GM19463 (cell line): ENCODE data around the gene TBC1D5.
"Not testable (repeated sequence)": the region's sequence is repeated elsewhere in the genome, so short reads cannot be mapped to it uniquely, and the experiment has no call there.

Experiments used
- ATAC-seq: cut with Tn5 transposase; IDR thresholded peaks from one replicate; pipeline ENCODE4 v1.9.1; 2021; ENCODE audit warnings: mild to moderate bottlenecking, moderate library complexity; ENCODE audit not compliant: unreplicated experiment

The TBC1D5 gene

DNA sequence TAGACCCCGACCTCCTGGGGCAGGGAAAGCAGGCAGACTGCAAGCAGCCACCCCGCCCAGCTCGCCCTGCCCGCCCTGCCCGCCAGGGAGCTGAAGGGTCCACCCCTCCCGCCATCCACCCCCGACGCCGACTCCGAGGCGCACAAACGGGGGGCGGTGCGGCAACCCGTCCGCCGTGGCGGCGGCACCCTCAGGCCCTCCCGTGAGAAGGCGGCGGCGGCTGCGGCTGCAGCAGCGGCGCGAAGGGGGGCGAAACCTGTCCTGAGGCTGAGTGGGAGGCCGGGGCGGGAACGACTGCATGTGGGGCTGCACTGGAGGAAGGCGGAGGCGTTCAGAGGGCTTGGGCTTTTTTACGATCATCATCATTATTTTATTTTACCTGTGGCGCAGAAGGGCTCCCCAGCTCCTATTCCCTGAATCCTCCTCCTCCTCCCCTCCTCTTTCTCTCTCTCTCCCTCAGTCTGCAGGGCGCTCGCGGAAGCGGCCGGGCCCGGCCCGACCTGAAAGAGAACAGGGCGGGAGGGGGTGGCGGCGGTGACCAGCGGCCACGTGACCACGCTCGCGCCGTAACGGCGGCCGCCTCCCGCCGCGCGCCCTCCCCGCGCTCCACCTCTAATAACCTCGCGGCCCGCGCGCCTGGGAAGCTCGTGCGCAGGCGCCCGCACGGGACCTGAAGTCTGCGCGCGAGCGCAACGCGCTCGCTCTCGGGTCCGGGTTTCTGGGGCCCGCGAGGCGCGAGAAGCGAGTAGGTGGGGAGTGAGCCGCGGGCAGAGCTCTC is at the start of gene TBC1D5:
Gene TBC1D5, minus strand, starts transcription at position 530 of the 778 bp plus-strand sequence. CDS start 234,061 bp downstream, outside the sequence.
- ATAC-seq, result peak; percentile 70

- ATAC-seq, result no peak
Measured at GRCh38 chr3:17783426-17783825, 41.0 kb upstream of the TBC1D5 start.

DNA sequence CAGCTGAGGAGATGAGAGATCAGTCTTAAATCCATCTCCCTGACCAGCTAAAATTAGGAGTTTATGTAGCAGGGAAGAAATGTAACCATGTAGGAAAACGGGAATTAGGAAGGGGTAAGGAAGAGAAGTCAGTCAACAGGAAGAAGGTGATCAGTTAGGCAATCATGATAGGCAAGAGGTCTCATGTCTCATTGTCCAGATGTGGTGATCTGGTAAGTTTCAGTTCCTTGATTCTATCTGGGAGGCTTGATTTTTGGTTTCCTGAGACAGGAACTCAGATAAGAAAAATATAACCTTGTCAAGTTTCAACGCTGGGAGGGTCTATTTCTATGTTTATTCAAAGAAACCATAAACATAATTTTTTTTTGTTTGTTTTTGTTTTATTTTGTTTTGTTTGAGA is 40.3 kb upstream of the TBC1D5 start:
- no peak for ATAC-seq

GRCh38 chr3:17780369-17780768 is 37.9 kb upstream of the TBC1D5 start:
- not testable (repeated sequence) for ATAC-seq

DNA sequence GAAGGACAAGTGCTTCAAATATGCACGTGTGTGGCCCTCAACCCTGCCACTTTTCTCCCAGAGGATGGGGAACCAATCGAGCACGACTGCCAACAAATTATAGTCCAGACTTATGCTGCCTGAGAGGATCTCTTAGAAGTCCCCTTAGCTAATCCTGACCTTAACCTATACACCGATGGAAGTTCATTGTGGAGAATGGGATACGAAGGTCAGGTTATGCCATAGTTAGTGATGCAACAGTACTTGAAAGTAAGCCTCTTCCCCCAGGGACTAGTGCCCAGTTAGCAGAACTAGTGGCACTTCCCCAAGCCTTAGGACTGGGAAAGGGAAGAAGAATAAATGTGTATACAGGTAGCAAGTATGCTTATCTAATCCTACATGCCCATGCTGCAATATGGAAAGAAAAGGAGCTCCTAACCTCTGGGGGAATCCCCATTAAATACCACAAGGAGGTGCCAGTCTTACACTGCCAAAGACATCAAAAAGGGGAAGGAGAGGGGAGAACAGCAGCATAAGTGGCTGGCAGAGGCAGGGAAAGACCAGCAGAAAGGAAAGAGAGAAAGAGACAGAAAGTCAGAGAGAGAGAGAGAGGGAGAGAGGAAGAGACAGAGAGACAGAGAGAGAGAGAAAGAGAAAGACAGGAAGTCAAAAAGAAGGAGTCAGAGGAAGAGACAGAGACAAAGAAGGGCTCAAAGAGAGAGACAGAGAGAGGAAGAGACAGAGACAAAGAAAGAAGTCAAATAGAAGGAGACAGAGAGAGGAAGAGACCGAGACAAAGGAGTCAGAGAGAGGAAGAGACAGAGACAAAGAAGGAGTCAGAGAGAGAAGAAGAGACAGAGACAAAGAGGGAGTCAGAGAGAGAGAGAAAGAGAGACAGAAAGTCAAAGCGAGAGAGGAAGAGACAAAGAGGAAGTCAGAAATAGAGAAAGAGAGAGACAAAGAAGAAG is 37.1 kb upstream of the TBC1D5 start:
- ATAC-seq, result not testable (repeated sequence)

GRCh38 chr3:17777326-17777725 is 34.9 kb upstream of the TBC1D5 start:
- not testable (repeated sequence) for ATAC-seq

DNA sequence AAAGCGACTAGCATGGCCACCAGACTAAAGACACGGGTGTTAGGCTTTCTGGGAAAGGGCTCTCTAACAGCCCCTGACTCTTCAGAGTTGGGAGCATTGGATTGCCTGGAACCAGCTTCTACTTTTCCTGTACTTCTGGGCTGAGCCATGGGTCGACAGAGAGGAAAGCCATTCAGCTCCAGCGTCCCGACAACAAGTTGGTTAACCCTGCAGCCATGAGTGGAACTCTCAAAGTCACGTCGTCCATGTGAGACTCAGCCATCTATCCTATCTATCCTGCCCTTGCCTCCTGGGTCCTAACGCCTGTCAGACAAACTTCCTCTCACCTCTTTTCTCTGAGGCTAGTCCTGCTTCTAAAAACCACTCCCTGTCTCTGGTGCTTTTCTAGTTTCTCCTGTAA is 32.6 kb upstream of the TBC1D5 start:
- no peak for ATAC-seq

DNA sequence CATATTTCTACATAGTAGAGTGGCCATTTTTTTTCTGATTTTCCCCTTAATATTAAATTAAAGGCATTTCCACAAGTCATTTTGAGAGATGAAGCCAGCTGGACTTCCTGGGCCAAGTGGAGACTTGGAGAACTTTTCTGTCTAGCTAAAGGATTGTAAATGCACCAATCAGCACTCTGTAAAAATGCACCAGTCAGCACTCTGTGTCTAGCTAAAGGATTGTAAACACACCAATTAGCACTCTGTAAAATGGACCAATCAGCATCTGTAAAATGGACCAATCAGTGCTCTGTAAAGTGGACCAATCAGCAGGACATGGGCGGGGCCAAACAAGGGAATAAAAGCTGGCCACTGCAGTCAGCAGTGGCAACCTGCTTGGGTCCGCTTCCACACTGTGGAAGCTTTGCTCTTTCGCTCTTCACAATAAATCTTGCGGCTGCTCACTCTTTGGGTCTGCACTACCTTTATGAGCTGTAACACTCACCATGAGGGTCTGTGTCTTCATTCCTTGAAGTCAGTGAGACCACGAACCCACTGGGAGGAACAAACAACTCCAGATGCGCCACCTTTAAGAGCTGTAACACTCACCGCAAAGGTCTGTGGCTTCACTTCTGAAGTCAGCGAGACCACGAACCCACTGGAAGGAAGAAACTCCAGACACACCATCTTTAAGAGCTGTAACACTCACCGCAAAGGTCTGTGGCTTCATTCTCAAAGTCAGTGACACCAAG is 31.9 kb upstream of the TBC1D5 start:
- not testable (repeated sequence) for ATAC-seq

GRCh38 chr3:17772556-17772955 is 30.1 kb upstream of the TBC1D5 start:
- no peak for ATAC-seq

- no peak for ATAC-seq
Measured at GRCh38 chr3:17771177-17772017, 29.0 kb upstream of the TBC1D5 start.

GRCh38 chr3:17770682-17771081 is 28.3 kb upstream of the TBC1D5 start:
- ATAC-seq, result no peak

DNA sequence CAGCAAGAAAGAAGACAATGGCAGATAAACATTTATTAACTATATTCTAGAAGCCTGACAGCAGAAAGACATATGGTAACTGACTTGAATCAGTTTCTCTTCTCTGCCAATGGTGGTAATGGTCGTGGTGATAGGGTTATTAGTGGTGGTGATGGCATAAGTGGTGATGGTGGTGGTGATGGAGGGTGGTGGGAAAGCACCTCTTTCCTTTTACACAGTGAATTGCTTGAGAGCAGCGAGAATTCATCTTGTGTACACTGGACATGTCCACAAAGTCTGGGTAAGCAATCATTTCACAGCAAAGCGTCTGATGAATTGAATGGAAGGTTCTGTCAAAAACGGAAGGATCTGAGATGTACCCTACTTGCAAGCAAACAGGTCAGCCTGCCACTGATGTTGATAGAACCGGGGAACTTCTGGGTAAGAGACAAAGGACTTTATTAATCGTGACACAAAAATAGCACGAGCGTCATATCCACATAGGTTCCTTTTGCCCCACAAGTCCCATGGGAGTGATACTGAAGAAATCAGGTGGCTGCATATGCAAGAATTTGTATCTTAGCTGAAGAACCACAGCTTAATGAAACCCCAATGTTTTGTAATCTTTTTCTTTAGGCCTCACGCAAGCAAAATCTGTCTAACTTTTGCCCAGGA is 23.5 kb upstream of the TBC1D5 start:
- ATAC-seq, result peak; percentile 75

DNA sequence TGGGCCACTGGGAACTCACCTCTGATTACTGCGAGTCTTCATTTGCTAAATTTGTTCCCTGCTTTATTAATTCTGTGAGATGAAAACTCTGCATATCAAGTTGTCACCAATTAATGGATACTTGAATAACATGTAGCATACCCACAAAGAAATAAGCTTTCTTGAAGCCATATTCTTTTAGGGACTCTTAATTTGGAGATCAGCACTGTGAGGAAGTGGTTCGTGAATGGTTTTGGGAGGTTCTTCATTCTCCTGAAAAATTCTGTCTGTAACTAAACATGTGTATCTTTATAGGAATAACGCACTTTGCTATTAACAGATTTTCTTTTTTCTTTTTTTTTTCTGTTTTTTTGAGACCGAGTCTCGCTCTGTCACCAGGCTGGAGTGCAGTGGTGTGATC is 19.1 kb upstream of the TBC1D5 start:
- no peak for ATAC-seq

DNA sequence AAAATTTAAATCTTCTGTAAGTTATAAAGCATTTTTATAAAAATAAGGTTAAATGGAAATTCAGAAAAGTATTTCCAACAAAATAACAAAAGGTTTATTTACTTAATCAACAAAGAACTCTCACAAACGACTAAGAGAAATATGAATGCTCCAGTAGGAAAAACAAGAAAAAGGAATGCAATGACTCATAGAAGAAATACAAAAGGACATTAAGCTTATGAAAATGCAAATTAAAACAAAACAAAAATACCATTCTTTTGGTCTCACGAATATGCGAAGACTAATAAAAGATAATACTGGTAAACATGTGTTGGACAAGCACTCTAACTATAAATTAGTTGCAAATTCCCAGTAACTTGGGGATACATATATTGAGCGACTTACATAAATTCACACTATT is 17.5 kb upstream of the TBC1D5 start:
- ATAC-seq, result no peak

GRCh38 chr3:17755836-17756235 is 13.4 kb upstream of the TBC1D5 start:
- peak; percentile 66 for ATAC-seq

DNA sequence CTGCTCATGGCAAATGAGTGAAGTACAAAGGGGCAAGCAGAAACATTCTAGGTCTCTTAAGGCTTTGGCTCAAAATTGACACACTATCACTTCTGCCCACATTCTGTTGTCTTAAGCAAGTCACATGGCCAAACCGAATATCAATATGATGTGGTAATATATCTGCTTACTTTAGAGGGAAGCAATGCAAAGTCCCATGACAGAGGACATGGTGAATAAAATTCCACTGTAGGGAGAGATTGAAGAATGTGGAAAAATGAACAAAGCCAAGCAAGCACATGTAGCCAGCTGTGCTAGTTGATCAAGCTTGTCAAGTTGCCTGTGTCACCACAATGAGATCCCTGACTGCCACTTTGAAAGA is 11.2 kb upstream of the TBC1D5 start:
- ATAC-seq, result no peak

GRCh38 chr3:17752876-17753631 is 10.6 kb upstream of the TBC1D5 start:
- no peak for ATAC-seq

DNA sequence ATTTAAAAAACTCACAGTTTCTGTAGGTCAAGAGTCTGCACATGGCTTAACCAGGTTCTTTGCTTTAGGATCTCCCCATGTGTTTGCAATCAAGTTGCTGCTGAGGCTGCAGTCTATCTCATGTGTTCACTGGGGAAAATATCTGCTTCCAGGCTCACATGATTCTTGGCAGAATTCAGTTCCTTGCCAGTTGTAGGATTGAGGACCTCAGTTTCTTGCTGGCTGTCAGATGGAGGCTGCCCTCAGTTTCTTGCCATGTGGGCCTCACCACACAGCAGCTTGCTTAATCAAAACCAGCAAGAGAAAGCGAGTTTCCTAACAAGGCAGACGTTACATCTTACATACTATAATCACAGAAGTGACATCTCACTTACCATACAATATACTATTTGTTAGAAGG is 10.0 kb upstream of the TBC1D5 start:
- no peak for ATAC-seq

GRCh38 chr3:17749705-17750293 is 7.4 kb upstream of the TBC1D5 start:
- peak; percentile 17 for ATAC-seq
